ENCODE measurements around the gene HRAS.

Gene HRAS

DNA sequence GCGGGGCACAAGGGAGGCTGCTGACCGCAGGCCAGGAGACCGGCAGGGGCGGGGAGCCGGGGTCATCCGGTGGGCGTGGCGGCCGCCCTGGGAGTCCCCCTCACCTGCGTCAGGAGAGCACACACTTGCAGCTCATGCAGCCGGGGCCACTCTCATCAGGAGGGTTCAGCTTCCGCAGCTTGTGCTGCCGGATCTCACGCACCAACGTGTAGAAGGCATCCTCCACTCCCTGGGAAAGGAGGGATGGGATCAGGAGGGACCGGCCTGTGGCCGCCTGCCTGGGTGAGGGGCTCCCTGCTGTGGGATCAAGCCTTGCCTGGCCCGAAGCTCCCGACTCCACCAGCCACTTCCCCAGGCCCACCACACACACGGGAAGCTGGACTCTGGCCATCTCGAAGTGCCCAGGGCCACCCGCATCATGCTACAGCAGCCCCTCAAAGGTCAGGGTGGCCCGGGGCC lies 2.8 kb downstream of the HRAS start:
- TF ChIP-seq, protein P1, sequence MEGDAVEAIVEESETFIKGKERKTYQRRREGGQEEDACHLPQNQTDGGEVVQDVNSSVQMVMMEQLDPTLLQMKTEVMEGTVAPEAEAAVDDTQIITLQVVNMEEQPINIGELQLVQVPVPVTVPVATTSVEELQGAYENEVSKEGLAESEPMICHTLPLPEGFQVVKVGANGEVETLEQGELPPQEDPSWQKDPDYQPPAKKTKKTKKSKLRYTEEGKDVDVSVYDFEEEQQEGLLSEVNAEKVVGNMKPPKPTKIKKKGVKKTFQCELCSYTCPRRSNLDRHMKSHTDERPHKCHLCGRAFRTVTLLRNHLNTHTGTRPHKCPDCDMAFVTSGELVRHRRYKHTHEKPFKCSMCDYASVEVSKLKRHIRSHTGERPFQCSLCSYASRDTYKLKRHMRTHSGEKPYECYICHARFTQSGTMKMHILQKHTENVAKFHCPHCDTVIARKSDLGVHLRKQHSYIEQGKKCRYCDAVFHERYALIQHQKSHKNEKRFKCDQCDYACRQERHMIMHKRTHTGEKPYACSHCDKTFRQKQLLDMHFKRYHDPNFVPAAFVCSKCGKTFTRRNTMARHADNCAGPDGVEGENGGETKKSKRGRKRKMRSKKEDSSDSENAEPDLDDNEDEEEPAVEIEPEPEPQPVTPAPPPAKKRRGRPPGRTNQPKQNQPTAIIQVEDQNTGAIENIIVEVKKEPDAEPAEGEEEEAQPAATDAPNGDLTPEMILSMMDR (conservative IDR thresholded peaks at IDR 0.05; ENCODE audit: control insufficient read depth, insufficient read depth, low read depth, low read length), result no peak
- no peak overlapping the region for H3K4me3 ChIP-seq (ENCODE audit: control insufficient read depth, low read depth, low read length)
- DNase-seq (ENCODE audit: low read depth), result no peak

GRCh38 chr11:531919-532526 lies 3.4 kb downstream of the HRAS start:
- no peak for DNase-seq (ENCODE audit: low read depth)
- TF ChIP-seq, protein P1 (conservative IDR thresholded peaks at IDR 0.05; ENCODE audit: control insufficient read depth, insufficient read depth, low read depth, low read length), result no peak
- no peak overlapping the region for H3K4me3 ChIP-seq (ENCODE audit: control insufficient read depth, low read depth, low read length)

GRCh38 chr11:530960-531831 lies 4.2 kb downstream of the HRAS start:
- no peak overlapping the region for H3K4me3 ChIP-seq (ENCODE audit: control insufficient read depth, low read depth, low read length)
- TF ChIP-seq, protein P1 (conservative IDR thresholded peaks at IDR 0.05; ENCODE audit: control insufficient read depth, insufficient read depth, low read depth, low read length), result no peak
- DNase-seq (ENCODE audit: low read depth), result no peak

DNA sequence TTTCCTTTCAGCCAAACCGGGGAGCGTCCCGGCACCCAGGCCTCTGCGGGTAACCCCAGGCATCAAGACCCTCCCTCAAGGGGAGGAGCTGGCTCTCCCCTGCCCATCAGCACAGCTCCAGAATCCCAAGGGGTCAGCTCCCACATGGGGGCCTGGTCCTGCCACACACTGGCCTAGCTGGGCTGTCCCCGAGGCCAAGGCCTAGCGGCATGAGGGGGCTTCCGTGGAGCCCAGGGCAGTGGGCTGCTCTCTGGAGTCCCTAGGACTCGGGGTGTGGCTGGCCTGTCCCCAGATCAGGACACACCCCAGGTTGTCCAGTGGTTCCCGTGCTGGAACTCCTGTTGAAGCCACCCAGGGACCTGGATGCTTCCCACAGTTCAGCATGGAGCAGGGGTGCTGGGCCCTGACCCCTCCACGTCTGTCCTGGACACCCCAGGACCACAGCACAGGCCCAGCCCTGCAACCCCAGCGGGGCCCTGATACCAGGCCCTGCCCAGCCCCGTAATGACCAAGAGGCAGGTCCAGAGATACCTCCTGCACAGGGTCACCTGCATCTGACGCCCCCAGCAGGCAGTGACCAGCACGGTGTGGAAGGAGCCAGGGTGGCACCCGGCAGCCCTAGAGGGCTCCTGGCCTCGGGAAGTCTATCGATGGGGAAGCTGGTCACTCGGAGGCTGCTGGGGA lies 5.5 kb downstream of the HRAS start:
- TF ChIP-seq, protein P1 (conservative IDR thresholded peaks at IDR 0.05; ENCODE audit: control insufficient read depth, insufficient read depth, low read depth, low read length), result no peak
- H3K4me3 ChIP-seq (ENCODE audit: control insufficient read depth, low read depth, low read length), result no peak overlapping the region
- no peak for DNase-seq (ENCODE audit: low read depth)

DNA sequence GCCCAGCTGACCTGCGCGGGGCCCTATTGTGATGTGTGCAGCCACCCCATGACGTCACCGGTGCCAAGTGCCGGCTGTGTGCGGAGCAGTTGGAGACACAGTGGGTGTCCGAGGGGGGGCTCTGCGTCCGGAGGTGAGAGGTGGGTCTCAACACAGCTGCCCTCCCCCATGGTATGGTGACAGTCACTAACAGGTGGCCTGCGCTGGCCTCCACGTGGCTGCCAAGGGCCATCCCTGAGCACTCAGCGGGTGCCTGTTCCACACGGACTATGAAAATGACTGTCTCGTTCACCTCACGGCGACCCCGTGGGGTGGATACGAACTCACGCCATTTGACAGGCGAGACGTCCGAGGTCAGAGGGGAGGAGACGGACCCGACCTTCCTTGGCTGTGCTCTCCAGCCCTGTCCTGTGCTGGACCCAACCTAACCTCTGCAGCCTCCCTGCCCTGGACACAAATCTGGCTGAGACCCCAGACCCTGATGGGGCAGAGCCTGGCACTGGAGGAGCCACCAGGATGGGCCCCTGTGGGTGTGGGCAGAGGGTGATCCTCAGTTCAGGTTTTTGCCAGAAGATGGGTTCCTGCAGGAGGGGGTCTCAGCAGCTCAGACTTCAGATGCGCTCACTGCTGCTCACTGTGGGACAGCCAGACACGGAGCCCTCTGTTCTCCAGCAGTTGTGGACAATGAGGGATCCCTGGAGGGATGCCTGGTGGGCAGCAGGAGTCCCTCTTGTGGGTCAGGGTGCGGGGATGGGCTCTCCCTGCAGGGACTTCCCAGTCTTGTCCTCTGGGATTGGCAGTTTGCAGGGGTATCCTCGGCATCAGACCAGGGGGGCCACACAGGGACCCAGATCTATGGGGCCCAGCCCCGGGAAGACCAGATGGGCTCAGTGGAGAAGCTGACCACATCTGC lies 6.3 kb downstream of the HRAS start:
- H3K4me3 ChIP-seq (ENCODE audit: control insufficient read depth, low read depth, low read length), result no peak overlapping the region
- TF ChIP-seq, protein P1 (conservative IDR thresholded peaks at IDR 0.05; ENCODE audit: control insufficient read depth, insufficient read depth, low read depth, low read length), result no peak
- no peak for DNase-seq (ENCODE audit: low read depth)

Data from fibroblast of mammary gland (primary cell).